ENCODE results near the gene GOSR2.
"Not testable (repeated sequence)": the region's sequence is repeated elsewhere in the genome, so short reads cannot be mapped to it uniquely, and the experiment has no call there.

The GOSR2 gene

GRCh38 chr17:46894476-46895151, 28.3 kb upstream of the GOSR2 start:
- no peak for FAIRE-seq

GRCh38 chr17:46895171-46895570, 27.8 kb upstream of the GOSR2 start:
- FAIRE-seq = no peak

- FAIRE-seq = no peak
Observed at GRCh38 chr17:46896991-46897390, 26.0 kb upstream of the GOSR2 start.

- no peak for FAIRE-seq
Observed at GRCh38 chr17:46898364-46898763, 24.6 kb upstream of the GOSR2 start.

- FAIRE-seq = no peak
Observed at GRCh38 chr17:46898860-46899259, 24.1 kb upstream of the GOSR2 start.

GRCh38 chr17:46901291-46901690, 21.7 kb upstream of the GOSR2 start:
- FAIRE-seq = no peak

GRCh38 chr17:46903762-46904672, 18.9 kb upstream of the GOSR2 start:
- no peak for FAIRE-seq

- FAIRE-seq = no peak
Observed at GRCh38 chr17:46908068-46908737, 14.8 kb upstream of the GOSR2 start.

GRCh38 chr17:46910179-46910927, 12.6 kb upstream of the GOSR2 start:
- FAIRE-seq = no peak

GRCh38 chr17:46911311-46911710, 11.6 kb upstream of the GOSR2 start:
- no peak for FAIRE-seq

- FAIRE-seq = no peak
Observed at GRCh38 chr17:46915596-46915995, 7.4 kb upstream of the GOSR2 start.

- FAIRE-seq = no peak
Observed at GRCh38 chr17:46916211-46916610, 6.7 kb upstream of the GOSR2 start.

- no peak for FAIRE-seq
Observed at GRCh38 chr17:46916623-46917022, 6.3 kb upstream of the GOSR2 start.

- FAIRE-seq = no peak
Observed at GRCh38 chr17:46917041-46917440, 5.9 kb upstream of the GOSR2 start.

GRCh38 chr17:46917516-46917915, 5.4 kb upstream of the GOSR2 start:
- no peak for FAIRE-seq

- FAIRE-seq = not testable (repeated sequence)
Observed at GRCh38 chr17:46921962-46922361, 998 bp upstream of the GOSR2 start.

GRCh38 chr17:46922487-46922803, 515 bp upstream of the GOSR2 start:
- no peak for FAIRE-seq

- no peak for FAIRE-seq
Observed at GRCh38 chr17:46925185-46925868, 2.4 kb downstream of the GOSR2 start.

- no peak for FAIRE-seq
Observed at GRCh38 chr17:46928467-46929261, 5.7 kb downstream of the GOSR2 start.

- no peak for FAIRE-seq
Observed at GRCh38 chr17:46929413-46929812, 6.5 kb downstream of the GOSR2 start.

GRCh38 chr17:46930051-46930450, 7.1 kb downstream of the GOSR2 start:
- no peak for FAIRE-seq

GRCh38 chr17:46931596-46931995, 8.6 kb downstream of the GOSR2 start:
- no peak for FAIRE-seq

Measured in colon (tissue), 2 donors.